ENCODE results near the gene HDDC2.

The HDDC2 gene

DNA sequence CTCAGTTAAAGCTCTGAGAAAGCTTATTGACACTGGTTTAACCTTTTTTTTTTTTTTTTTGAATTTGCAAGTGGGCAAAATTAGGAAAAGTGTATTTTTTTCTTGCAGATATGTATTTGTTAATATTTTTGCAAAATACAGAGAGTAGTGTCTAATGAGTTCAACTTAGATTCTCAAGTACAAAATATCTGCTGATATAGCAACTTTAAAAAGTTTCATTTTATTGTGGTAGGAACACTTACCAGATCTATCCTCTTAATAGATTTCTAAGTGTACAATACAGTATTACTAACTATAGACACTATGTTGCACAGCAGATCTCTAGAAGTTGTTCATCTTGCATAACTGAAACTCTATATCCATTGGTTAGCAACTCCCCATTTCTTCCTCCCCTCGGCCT is 30.9 kb upstream of the HDDC2 start:
- peaks cover 12% of the 10 kb centered on the region for H3K4me1 ChIP-seq
- H3K9me3 ChIP-seq, result peaks cover 6% of the 10 kb centered on the region; the same call in 1 of the 2 replicates
- no peak for TF ChIP-seq Cebpa-rat (IDR thresholded peaks at IDR 0.05)
- H3K9ac ChIP-seq, result no peak overlapping the region
- H3K27ac ChIP-seq, result no peak overlapping the region
- no peak overlapping the region for H3K4me2 ChIP-seq
- no peaks in the 10 kb centered on the region for H3K27me3 ChIP-seq
- H4K20me1 ChIP-seq, result no peaks in the 10 kb centered on the region
- H3K36me3 ChIP-seq, result no peaks in the 10 kb centered on the region
- no peak overlapping the region for H3K4me3 ChIP-seq

- Histone ChIP-seq H3K9me3 (no peaks in the 10 kb centered on the region), H3K4me1 (no peaks in the 10 kb centered on the region; the same call in 1 of the 2 replicates), H3K4me3 (no peak overlapping the region), H3K36me3 (no peaks in the 10 kb centered on the region), H3K27me3 (no peaks in the 10 kb centered on the region), H3K4me2 (no peak overlapping the region), H3K9ac (no peak overlapping the region), H3K27ac (no peak overlapping the region), H4K20me1 (no peaks in the 10 kb centered on the region)
- TF ChIP-seq Cebpa-rat (IDR thresholded peaks at IDR 0.05), result no peak
Measured at GRCh38 chr6:125325586-125325985, 23.8 kb upstream of the HDDC2 start.

- H3K27ac ChIP-seq, result no peak overlapping the region
- no peak for TF ChIP-seq Cebpa-rat (IDR thresholded peaks at IDR 0.05)
- H3K4me3 ChIP-seq, result no peak overlapping the region
- no peaks in the 10 kb centered on the region for H3K36me3 ChIP-seq
- no peaks in the 10 kb centered on the region for H3K4me1 ChIP-seq
- H3K9me3 ChIP-seq, result no peaks in the 10 kb centered on the region
- H4K20me1 ChIP-seq, result no peaks in the 10 kb centered on the region
- no peak overlapping the region for H3K9ac ChIP-seq
- H3K27me3 ChIP-seq, result no peaks in the 10 kb centered on the region
- H3K4me2 ChIP-seq, result no peak overlapping the region
Measured at GRCh38 chr6:125323376-125323775, 21.6 kb upstream of the HDDC2 start.

DNA sequence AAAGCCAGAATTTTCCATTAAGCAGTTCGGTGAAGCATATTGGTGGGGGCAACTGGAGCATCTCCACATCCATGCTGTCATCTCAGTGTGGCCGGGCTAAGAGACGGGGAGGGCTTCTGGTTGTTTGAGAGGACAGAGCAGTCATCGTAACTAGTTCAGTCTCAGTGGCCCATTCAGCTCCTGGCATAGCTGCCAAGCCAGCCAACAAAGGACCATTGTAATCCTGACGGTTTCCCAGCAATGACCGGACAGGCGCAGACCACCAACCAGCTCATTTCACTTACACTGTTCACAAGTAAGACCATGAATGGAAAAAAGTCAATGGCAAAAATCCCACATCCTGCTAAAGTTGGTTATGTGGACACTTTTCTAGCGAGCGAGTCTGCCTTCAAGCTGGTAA is 14.9 kb upstream of the HDDC2 start:
- no peaks in the 10 kb centered on the region for H3K9me3 ChIP-seq
- no peaks in the 10 kb centered on the region for H3K27me3 ChIP-seq
- H3K27ac ChIP-seq, result no peak overlapping the region

DNA sequence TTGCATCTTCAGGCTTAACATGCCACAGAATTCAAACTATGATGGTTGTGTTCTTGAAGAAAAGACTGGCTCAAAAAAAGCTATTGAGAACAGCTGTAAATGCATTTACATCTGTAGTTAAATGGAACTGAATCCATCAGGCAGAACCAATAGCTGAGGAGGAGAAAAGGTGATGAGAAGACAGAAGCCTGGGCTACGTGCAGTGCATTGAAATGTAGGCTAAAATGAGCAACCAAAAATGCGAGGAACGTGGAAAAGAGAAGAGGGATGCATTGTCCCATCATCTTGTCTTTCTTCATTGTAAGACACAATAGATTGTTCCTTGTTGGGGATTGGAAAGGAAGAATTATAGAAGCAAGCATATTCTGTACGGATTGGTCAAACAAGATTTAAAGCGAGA is 13.8 kb upstream of the HDDC2 start:
- Histone ChIP-seq H3K27ac (no peak overlapping the region), H3K9me3 (no peaks in the 10 kb centered on the region), H3K4me1 (peaks cover 8% of the 10 kb centered on the region), H3K4me3 (no peak overlapping the region), H3K27me3 (no peaks in the 10 kb centered on the region), H3K4me2 (no peak overlapping the region), H3K36me3 (no peaks in the 10 kb centered on the region), H4K20me1 (no peaks in the 10 kb centered on the region), H3K9ac (no peak overlapping the region)
- TF ChIP-seq Cebpa-rat (IDR thresholded peaks at IDR 0.05), result no peak

More for the DNA sequence above, 14.9 kb upstream of the HDDC2 start:
- H4K20me1 ChIP-seq, result no peaks in the 10 kb centered on the region
- no peak overlapping the region for H3K4me3 ChIP-seq
- no peak overlapping the region for H3K9ac ChIP-seq
- no peak overlapping the region for H3K4me2 ChIP-seq
- H3K36me3 ChIP-seq, result no peaks in the 10 kb centered on the region
- H3K4me1 ChIP-seq, result peaks cover 8% of the 10 kb centered on the region
- no peak for TF ChIP-seq Cebpa-rat (IDR thresholded peaks at IDR 0.05)

- no peaks in the 10 kb centered on the region for H4K20me1 ChIP-seq
- no peak for TF ChIP-seq Cebpa-rat (IDR thresholded peaks at IDR 0.05)
Measured at GRCh38 chr6:125314009-125314581, 12.3 kb upstream of the HDDC2 start.

GRCh38 chr6:125312950-125313349 is 11.2 kb upstream of the HDDC2 start:
- Histone ChIP-seq H3K36me3 (no peaks in the 10 kb centered on the region), H3K9me3 (no peaks in the 10 kb centered on the region), H3K27ac (no peak overlapping the region), H3K4me2 (no peak overlapping the region), H3K4me3 (no peak overlapping the region), H3K27me3 (no peaks in the 10 kb centered on the region), H4K20me1 (no peaks in the 10 kb centered on the region), H3K4me1 (peaks cover 8% of the 10 kb centered on the region), H3K9ac (no peak overlapping the region)
- no peak for TF ChIP-seq Cebpa-rat (IDR thresholded peaks at IDR 0.05)

More at GRCh38 chr6:125314009-125314581, 12.3 kb upstream of the HDDC2 start:
- no peak overlapping the region for H3K4me3 ChIP-seq
- H3K27me3 ChIP-seq, result no peaks in the 10 kb centered on the region
- H3K9ac ChIP-seq, result no peak overlapping the region
- no peaks in the 10 kb centered on the region for H3K36me3 ChIP-seq
- peaks cover 8% of the 10 kb centered on the region for H3K4me1 ChIP-seq
- no peaks in the 10 kb centered on the region for H3K9me3 ChIP-seq
- H3K27ac ChIP-seq, result no peak overlapping the region
- H3K4me2 ChIP-seq, result no peak overlapping the region

GRCh38 chr6:125312478-125312877 is 10.7 kb upstream of the HDDC2 start:
- TF ChIP-seq Cebpa-rat (IDR thresholded peaks at IDR 0.05), result no peak
- Histone ChIP-seq H3K4me3 (no peak overlapping the region), H3K9ac (no peak overlapping the region), H3K36me3 (no peaks in the 10 kb centered on the region), H3K27me3 (no peaks in the 10 kb centered on the region), H3K4me1 (peaks cover 8% of the 10 kb centered on the region), H3K27ac (no peak overlapping the region), H3K9me3 (no peaks in the 10 kb centered on the region), H3K4me2 (no peak overlapping the region), H4K20me1 (no peaks in the 10 kb centered on the region)

GRCh38 chr6:125310994-125311649 is 9.4 kb upstream of the HDDC2 start:
- Histone ChIP-seq H3K4me2 (no peak overlapping the region), H3K4me1 (peaks cover 4% of the 10 kb centered on the region), H4K20me1 (no peaks in the 10 kb centered on the region), H3K9ac (no peak overlapping the region), H3K9me3 (no peaks in the 10 kb centered on the region), H3K36me3 (no peaks in the 10 kb centered on the region), H3K27ac (no peak overlapping the region), H3K27me3 (no peaks in the 10 kb centered on the region), H3K4me3 (no peak overlapping the region)
- TF ChIP-seq Cebpa-rat (IDR thresholded peaks at IDR 0.05), result no peak

GRCh38 chr6:125307964-125308615 is 6.3 kb upstream of the HDDC2 start:
- TF ChIP-seq Cebpa-rat (IDR thresholded peaks at IDR 0.05), result no peak
- Histone ChIP-seq H3K9me3 (no peaks in the 10 kb centered on the region; the same call in 1 of the 2 replicates), H3K4me3 (no peak overlapping the region), H4K20me1 (no peaks in the 10 kb centered on the region), H3K9ac (no peak overlapping the region), H3K27me3 (no peaks in the 10 kb centered on the region), H3K4me2 (no peak overlapping the region), H3K36me3 (no peaks in the 10 kb centered on the region), H3K4me1 (no peaks in the 10 kb centered on the region), H3K27ac (no peak overlapping the region)

Measured in BLaER1 (cell line).